ENCODE data around the gene ATOX1. TPM values are rescaled to one million over a fixed set of nuclear protein-coding genes. Genes with fewer than 3 reads are reported as not detected.

ATOX1 gene
- total RNA-seq, 1 donor from 2014 or later, result 75.6 TPM

DNA sequence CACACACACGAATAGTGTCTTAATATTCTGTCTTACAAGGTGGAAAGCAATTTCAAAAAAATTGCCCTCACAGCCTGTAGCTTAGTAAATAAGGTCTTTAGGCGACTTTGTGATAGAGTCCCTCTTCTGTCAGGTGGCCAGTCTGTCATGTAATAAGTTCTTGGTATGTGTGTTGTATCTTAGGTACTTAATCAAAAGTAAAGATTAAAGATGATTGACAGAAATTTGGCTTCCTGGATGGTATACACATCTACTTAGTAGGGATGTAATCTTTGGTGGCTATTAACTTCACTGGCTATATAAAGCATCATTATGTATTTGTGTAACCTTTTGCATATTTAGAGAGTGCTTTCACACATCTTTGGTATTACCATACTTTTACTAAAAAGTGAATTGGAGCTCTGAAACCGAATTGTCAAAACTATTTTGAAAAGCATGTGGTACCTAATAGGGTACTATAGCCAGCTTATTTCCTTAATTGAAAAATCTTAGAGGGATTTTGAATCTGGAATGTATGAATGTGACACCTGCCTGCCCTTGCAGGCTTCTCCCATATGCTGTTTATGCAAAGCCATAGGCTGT, 16.7 kb upstream of the ATOX1 start:
- no peaks in the 10 kb centered on the region for H3K27me3 Mint-ChIP-seq
- H3K27ac Mint-ChIP-seq, result peak overlapping the region; percentile 14
- H3K9me3 Mint-ChIP-seq, result no peaks in the 10 kb centered on the region
- peaks cover 53% of the 10 kb centered on the region for H3K4me1 Mint-ChIP-seq
- peaks cover 57% of the 10 kb centered on the region for H3K36me3 Mint-ChIP-seq (ENCODE audit: low read depth)
- DNase-seq, result no peak
- peak overlapping the region; percentile 98 for H3K4me3 Mint-ChIP-seq
- intact Hi-C loops (cut with micrococcal nuclease), result loop anchor here (10.0 kb wide), 1 partner anchor 620 kb away; the partner anchor contains the start of gene ANXA6

- H3K9me3 Mint-ChIP-seq, result no peaks in the 10 kb centered on the region
- no peaks in the 10 kb centered on the region for H3K27me3 Mint-ChIP-seq
- peaks cover 43% of the 10 kb centered on the region for H3K4me1 Mint-ChIP-seq
- H3K27ac Mint-ChIP-seq, result no peak overlapping the region
- H3K36me3 Mint-ChIP-seq (ENCODE audit: low read depth), result peaks cover 49% of the 10 kb centered on the region
- peak overlapping the region; percentile 98 for H3K4me3 Mint-ChIP-seq
- intact Hi-C loops (cut with micrococcal nuclease), result loop anchor here (5.0 to 10.0 kb wide), 2 partner anchors 619 to 692 kb away; partner anchors contain the start of genes ANXA6 and TNIP1
- DNase-seq, result no peak
Observed at GRCh38 chr5:151773951-151774350, 15.5 kb upstream of the ATOX1 start.

GRCh38 chr5:151772846-151773561, 14.6 kb upstream of the ATOX1 start:
- H3K4me3 Mint-ChIP-seq, result peak overlapping the region; percentile 98
- intact Hi-C loops (cut with micrococcal nuclease), result loop anchor here (5.0 to 10.0 kb wide), 2 partner anchors 618 to 691 kb away; partner anchors contain the start of genes ANXA6 and TNIP1
- H3K27me3 Mint-ChIP-seq, result no peaks in the 10 kb centered on the region
- no peak for DNase-seq
- H3K9me3 Mint-ChIP-seq, result no peaks in the 10 kb centered on the region
- H3K36me3 Mint-ChIP-seq (ENCODE audit: low read depth), result peaks cover 43% of the 10 kb centered on the region
- peaks cover 42% of the 10 kb centered on the region for H3K4me1 Mint-ChIP-seq
- peak overlapping the region; percentile 92 for H3K27ac Mint-ChIP-seq

GRCh38 chr5:151772029-151772845, 13.8 kb upstream of the ATOX1 start:
- peak; percentile 87 for DNase-seq
- no peaks in the 10 kb centered on the region for H3K27me3 Mint-ChIP-seq
- no peaks in the 10 kb centered on the region for H3K9me3 Mint-ChIP-seq
- H3K4me1 Mint-ChIP-seq, result peaks cover 34% of the 10 kb centered on the region
- H3K27ac Mint-ChIP-seq, result peak overlapping the region; percentile 92
- intact Hi-C loops (cut with micrococcal nuclease), result loop anchor here (5.0 to 10.0 kb wide), 2 partner anchors 617 to 690 kb away; partner anchors contain the start of genes ANXA6 and TNIP1
- H3K36me3 Mint-ChIP-seq (ENCODE audit: low read depth), result peaks cover 35% of the 10 kb centered on the region
- H3K4me3 Mint-ChIP-seq, result peak overlapping the region; percentile 98

- H3K4me1 Mint-ChIP-seq, result peaks cover 30% of the 10 kb centered on the region
- H3K27ac Mint-ChIP-seq, result peak within 1 kb of the TSS; percentile 92
- peak within 1 kb of the TSS; percentile 98 for H3K4me3 Mint-ChIP-seq
- H3K27me3 Mint-ChIP-seq, result no peaks in the 10 kb centered on the region
- peak; percentile 100 for DNase-seq
- no peaks in the 10 kb centered on the region for H3K9me3 Mint-ChIP-seq
- H3K36me3 Mint-ChIP-seq (ENCODE audit: low read depth), result peaks cover 32% of the 10 kb centered on the region
- intact Hi-C loops (cut with micrococcal nuclease), result loop anchor here (1.0 to 10.0 kb wide), 8 partner anchors 13 to 1415 kb away; partner anchors contain the start of genes ANXA6, ATOX1, SLC36A1 and TCOF1
Observed at GRCh38 chr5:151771259-151772028, 13.0 kb upstream of the ATOX1 start, which contains the start of gene G3BP1. TSS of gene G3BP1 (plus strand) at chr5:151771954. CDS start at chr5:151786621, 14,667 bp downstream.

GRCh38 chr5:151770383-151771258, 12.2 kb upstream of the ATOX1 start:
- Mint-ChIP-seq H3K4me3 (no peak overlapping the region), H3K27ac (no peak overlapping the region), H3K27me3 (no peaks in the 10 kb centered on the region), H3K36me3 (ENCODE audit: low read depth) (peaks cover 25% of the 10 kb centered on the region), H3K4me1 (peaks cover 23% of the 10 kb centered on the region), H3K9me3 (no peaks in the 10 kb centered on the region)
- intact Hi-C loops (cut with micrococcal nuclease), result loop anchor here (1.0 to 10.0 kb wide), 8 partner anchors 12 to 1414 kb away; partner anchors contain the start of genes ANXA6, ATOX1, SLC36A1 and TCOF1
- DNase-seq, result no peak

- Mint-ChIP-seq H3K36me3 (ENCODE audit: low read depth) (no peaks in the 10 kb centered on the region), H3K9me3 (no peaks in the 10 kb centered on the region), H3K4me3 (no peak overlapping the region), H3K27me3 (peaks cover 3% of the 10 kb centered on the region), H3K4me1 (peaks cover 2% of the 10 kb centered on the region), H3K27ac (no peak overlapping the region)
- intact Hi-C loops (cut with micrococcal nuclease), result no loop called here
- DNase-seq, result no peak
Observed at GRCh38 chr5:151766975-151767374, 8.5 kb upstream of the ATOX1 start.

DNA sequence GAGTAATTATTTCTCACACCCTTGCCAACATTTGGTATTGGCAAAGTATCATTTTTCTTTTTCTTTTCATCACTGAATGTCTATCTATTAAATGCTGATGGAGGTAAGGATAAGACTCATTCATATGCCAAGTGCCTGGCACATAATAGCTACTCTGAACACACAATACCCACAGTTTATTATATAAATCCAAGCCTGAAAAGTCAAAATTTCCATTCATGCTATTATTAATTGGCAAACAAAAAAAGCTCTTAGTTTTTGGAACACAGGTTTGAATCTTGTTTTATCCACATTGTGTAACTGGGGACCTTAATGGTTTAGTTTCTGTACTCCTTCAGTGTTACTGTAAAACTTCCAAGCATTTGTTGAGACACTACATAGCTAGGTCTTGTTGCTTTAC, 6.4 kb upstream of the ATOX1 start:
- Mint-ChIP-seq H3K4me1 (no peaks in the 10 kb centered on the region), H3K4me3 (no peak overlapping the region), H3K9me3 (no peaks in the 10 kb centered on the region), H3K27ac (no peak overlapping the region), H3K36me3 (ENCODE audit: low read depth) (no peaks in the 10 kb centered on the region), H3K27me3 (peaks cover 3% of the 10 kb centered on the region)
- intact Hi-C loops (cut with micrococcal nuclease), result no loop called here
- no peak for DNase-seq

- intact Hi-C loops (cut with micrococcal nuclease), result loop anchor here (1.0 kb wide), 3 partner anchors 9 to 18 kb away; partner anchors contain the start of gene G3BP1
- H3K4me1 Mint-ChIP-seq, result peaks cover 28% of the 10 kb centered on the region
- H3K36me3 Mint-ChIP-seq (ENCODE audit: low read depth), result peaks cover 11% of the 10 kb centered on the region
- no peak for DNase-seq
- no peaks in the 10 kb centered on the region for H3K27me3 Mint-ChIP-seq
- H3K4me3 Mint-ChIP-seq, result peak overlapping the region; percentile 98
- no peaks in the 10 kb centered on the region for H3K9me3 Mint-ChIP-seq
- peak overlapping the region; percentile 98 for H3K27ac Mint-ChIP-seq
Observed at GRCh38 chr5:151758141-151758429, 346 bp downstream of the ATOX1 start.

GRCh38 chr5:151757233-151758140, 944 bp downstream of the ATOX1 start:
- intact Hi-C loops (cut with micrococcal nuclease), result loop anchor here (1.0 kb wide), 3 partner anchors 8 to 17 kb away; partner anchors contain the start of gene G3BP1
- H3K36me3 Mint-ChIP-seq (ENCODE audit: low read depth), result peaks cover 15% of the 10 kb centered on the region
- no peaks in the 10 kb centered on the region for H3K9me3 Mint-ChIP-seq

DNA sequence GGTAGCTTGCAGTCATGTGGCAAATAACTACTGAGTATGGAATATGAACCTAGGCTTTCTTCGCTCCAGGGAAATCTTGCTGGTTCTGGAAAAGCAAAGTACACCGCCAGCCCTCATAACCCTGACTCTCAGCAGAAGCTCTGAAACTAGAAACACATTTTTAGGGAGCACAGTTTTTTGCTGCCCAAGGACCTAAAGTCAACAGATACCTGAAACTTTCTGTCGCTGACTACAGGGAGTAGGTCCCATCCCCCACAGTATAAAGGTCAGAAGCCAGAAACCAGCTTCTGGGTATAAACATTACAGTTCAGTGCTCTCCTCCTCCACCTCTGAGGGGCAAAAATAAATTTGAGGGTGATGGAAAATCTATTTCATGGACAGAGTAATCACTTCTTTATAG, 3.0 kb downstream of the ATOX1 start:
- H3K4me1 Mint-ChIP-seq, result peaks cover 38% of the 10 kb centered on the region

More at GRCh38 chr5:151757233-151758140, 944 bp downstream of the ATOX1 start:
- peak; percentile 71 for DNase-seq
- Mint-ChIP-seq H3K27ac (peak overlapping the region; percentile 98), H3K4me1 (peaks cover 31% of the 10 kb centered on the region), H3K4me3 (peak overlapping the region; percentile 98), H3K27me3 (no peaks in the 10 kb centered on the region)

More for the DNA sequence above, 3.0 kb downstream of the ATOX1 start:
- Mint-ChIP-seq H3K9me3 (no peaks in the 10 kb centered on the region), H3K27me3 (no peaks in the 10 kb centered on the region), H3K36me3 (ENCODE audit: low read depth) (peaks cover 18% of the 10 kb centered on the region), H3K4me3 (peak overlapping the region; percentile 49), H3K27ac (peak overlapping the region; percentile 2)
- no peak for DNase-seq
- intact Hi-C loops (cut with micrococcal nuclease), result no loop called here

All from activated CD4-positive, alpha-beta T cell treated with anti-CD3 and anti-CD28 coated beads, Interleukin-2, amount 10 ng/mL, durations not matched to agents 24 days and 14 days (primary cell).